ENCODE data around the gene CDKN1C. TPM values are rescaled to one million over a fixed set of nuclear protein-coding genes. Genes with fewer than 3 reads are reported as not detected.

The CDKN1C gene
- total RNA-seq, 1 donor from 2014 or later = 42.1 TPM

DNA sequence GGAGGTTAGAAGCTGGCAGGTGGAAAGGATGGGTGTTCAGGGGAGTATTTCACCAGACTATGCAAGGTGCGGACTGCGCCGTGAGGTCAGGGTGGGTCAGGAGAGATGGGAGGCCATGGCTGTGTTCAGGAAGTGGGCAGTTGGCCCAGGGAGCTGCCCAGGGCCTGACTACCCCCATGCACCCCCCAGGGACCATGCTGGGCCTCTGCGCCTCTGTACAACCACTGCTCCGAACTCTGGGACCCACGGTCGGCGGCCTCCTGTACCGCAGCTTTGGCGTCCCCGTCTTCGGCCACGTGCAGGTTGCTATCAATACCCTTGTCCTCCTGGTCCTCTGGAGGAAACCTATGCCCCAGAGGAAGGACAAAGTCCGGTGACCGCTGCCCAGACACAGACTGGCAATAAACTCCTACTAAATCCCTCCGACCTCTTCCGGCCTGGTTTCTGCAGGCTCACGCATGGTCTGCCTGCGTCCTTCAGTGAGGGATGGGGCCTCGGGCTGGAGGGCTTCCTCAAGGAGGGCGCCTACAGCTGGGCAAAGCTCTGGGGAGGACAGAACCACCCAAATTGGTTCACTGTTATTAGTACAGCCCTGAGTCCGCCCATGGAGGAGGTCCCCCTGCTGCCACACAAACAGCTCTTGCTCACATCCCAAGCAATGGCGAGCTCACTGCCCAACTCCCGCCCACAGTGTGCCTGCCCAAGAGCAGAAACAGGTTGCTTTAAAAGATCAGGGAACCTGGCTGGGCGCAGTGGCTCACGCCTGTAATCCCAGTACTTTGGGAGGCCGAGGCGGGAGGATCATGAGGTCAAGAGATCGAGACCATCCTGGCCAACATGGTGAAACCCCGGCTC, 39.5 kb upstream of the CDKN1C start:
- Histone ChIP-seq H3K27me3 (peaks cover 14% of the 10 kb centered on the region), H3K4me1 (peaks cover 14% of the 10 kb centered on the region), H3K9me3 (no peaks in the 10 kb centered on the region), H3K27ac (no peak overlapping the region), H3K4me3 (no peak overlapping the region), H3K36me3 (no peaks in the 10 kb centered on the region)
- DNase-seq (no peak), ATAC-seq (no peak)
- intact Hi-C loops (cut with DNase I) = no loop called here
- TF ChIP-seq, protein P1, sequence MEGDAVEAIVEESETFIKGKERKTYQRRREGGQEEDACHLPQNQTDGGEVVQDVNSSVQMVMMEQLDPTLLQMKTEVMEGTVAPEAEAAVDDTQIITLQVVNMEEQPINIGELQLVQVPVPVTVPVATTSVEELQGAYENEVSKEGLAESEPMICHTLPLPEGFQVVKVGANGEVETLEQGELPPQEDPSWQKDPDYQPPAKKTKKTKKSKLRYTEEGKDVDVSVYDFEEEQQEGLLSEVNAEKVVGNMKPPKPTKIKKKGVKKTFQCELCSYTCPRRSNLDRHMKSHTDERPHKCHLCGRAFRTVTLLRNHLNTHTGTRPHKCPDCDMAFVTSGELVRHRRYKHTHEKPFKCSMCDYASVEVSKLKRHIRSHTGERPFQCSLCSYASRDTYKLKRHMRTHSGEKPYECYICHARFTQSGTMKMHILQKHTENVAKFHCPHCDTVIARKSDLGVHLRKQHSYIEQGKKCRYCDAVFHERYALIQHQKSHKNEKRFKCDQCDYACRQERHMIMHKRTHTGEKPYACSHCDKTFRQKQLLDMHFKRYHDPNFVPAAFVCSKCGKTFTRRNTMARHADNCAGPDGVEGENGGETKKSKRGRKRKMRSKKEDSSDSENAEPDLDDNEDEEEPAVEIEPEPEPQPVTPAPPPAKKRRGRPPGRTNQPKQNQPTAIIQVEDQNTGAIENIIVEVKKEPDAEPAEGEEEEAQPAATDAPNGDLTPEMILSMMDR (IDR thresholded peaks at IDR 0.05) = no peak

DNA sequence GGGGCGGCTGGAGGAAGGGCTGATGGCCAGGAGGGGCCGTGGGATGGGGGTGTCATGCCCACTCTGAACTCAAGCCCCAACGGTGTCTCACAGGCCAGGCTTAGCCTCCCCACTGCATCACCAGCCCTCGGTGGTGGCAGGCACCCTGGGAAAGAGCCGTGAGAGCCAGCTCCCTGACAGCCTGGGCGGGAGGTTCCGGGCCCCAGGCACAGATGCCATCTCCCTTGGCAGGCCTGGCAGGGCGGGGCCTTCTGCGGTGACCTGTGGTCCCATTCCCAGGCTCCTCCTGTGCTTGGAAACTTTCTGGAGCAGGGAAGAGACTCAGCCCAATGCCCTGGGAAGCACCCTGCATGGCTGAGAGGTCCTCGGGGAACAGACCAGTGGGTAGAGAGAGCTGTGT, 38.8 kb upstream of the CDKN1C start:
- no peak overlapping the region for H3K27ac ChIP-seq
- peaks cover 10% of the 10 kb centered on the region for H3K4me1 ChIP-seq
- TF ChIP-seq, protein P1 (IDR thresholded peaks at IDR 0.05) = no peak
- no peaks in the 10 kb centered on the region for H3K36me3 ChIP-seq
- no peak overlapping the region for H3K4me3 ChIP-seq
- intact Hi-C loops (cut with DNase I) = no loop called here
- ATAC-seq = no peak
- H3K9me3 ChIP-seq = no peaks in the 10 kb centered on the region
- no peak for DNase-seq
- H3K27me3 ChIP-seq = peaks cover 14% of the 10 kb centered on the region

DNA sequence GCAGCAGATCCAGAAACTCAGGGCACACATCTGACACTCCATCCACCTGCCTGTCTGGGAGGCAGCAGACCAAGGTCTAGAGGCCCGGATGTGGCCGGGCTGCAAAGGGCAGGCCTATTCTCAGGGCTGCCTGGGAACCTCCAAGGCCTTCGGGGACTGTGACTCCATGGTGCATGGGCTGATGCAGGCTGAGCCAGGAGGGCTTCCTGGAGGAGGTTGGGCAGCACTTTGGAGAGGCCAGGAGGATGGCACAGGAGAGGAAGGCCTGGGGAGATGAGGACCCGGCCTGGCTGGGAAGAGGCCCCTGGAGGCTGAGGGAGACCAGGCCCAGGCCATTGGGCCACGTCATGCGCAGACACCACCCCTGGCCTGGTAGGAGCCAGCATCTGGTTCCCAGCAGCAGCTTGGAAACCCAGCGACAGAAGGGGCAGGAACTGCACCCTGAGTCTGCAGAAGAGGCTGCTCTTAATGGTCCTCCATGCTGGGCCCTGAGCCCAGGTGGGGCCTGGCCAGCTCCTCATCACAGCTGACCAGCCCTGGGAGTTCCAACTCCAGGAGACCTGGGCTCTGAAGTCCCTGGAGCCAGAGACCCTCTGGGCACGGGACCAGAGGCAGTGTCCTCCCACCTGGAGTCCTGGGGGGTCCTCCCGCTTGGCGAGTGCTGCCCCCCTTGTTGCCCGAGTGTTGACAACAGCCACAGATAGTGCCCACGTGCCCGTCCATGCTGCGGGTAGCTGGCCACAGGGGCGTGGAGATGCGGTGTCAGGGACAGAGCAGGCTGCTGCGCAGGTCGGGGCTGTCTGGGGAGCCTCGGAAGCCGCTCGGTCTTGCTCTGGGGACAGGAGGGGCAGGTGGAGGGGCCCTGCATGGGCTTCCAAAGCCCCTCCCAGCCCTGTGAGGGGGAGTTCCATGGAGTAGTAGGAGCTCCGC, 38.1 kb upstream of the CDKN1C start:
- no peak overlapping the region for H3K27ac ChIP-seq
- TF ChIP-seq, protein P1 (IDR thresholded peaks at IDR 0.05) = no peak
- H3K4me3 ChIP-seq = no peak overlapping the region
- peak; percentile 66 for ATAC-seq
- DNase-seq = no peak
- peaks cover 10% of the 10 kb centered on the region for H3K4me1 ChIP-seq
- H3K9me3 ChIP-seq = no peaks in the 10 kb centered on the region
- peaks cover 14% of the 10 kb centered on the region for H3K27me3 ChIP-seq
- intact Hi-C loops (cut with DNase I) = no loop called here
- H3K36me3 ChIP-seq = no peaks in the 10 kb centered on the region

DNA sequence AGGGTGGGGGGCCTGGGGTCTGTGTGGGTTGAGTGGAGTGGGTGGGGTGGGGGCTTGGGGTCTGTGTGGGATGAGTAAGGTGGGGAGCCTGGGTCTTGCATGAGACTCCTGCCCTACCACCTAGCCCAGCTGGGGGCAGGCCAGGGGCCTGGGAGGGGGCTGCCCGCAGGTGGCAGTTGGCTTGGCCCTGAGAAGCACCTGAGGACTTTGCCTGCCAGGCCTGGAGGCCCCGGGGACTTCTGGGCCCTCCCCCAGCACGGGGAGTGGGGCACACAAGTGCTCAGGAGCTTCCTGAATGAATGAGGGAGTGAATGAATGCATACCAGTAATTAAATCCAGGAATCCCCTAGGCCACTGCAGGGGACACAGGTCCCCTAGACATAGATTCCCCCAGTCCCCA, 37.1 kb upstream of the CDKN1C start:
- Histone ChIP-seq H3K27me3 (peaks cover 4% of the 10 kb centered on the region), H3K9me3 (no peaks in the 10 kb centered on the region), H3K4me3 (no peak overlapping the region), H3K36me3 (no peaks in the 10 kb centered on the region), H3K27ac (no peak overlapping the region), H3K4me1 (no peaks in the 10 kb centered on the region)
- intact Hi-C loops (cut with DNase I) = no loop called here
- ATAC-seq = no peak
- DNase-seq = no peak
- TF ChIP-seq, protein P1 (IDR thresholded peaks at IDR 0.05) = no peak

DNA sequence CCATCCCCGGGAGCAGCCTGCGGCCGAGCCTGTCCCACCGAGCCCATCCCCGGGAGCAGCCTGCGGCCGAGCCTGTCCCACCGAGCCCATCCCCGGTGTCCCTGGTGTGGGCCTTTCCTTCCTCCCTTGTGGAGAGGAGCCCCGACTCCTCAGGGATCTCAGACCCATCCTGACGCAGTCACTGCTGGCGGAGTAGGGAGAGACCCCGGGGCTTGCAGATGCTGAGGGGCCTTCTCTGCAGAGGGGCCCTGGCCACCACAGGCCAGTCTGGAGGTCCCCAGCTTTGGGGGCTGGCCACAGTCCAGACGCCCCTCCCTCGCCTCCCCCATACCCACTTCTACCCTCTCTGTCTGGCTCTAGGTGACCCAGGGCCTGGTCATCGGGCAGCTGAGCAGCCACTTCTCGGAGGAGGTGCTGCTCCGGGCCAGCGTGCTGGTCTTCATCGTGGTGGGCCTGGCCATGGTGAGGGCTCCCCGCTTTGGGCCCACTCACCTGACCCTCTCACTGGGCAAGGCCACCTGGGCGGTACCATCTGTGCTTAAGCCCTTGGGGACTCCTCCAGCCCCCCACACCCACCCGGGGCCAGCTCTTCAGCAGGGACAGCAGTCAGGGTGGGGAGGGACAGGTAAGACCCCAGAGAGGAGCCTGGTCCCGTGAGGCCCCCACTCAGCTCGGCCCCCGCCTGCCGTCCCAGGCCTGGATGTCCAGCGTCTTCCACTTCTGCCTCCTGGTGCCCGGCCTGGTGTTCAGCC, 36.3 kb upstream of the CDKN1C start:
- TF ChIP-seq, protein P1 (IDR thresholded peaks at IDR 0.05) = no peak
- intact Hi-C loops (cut with DNase I) = no loop called here
- Histone ChIP-seq H3K9me3 (no peaks in the 10 kb centered on the region), H3K27ac (no peak overlapping the region), H3K27me3 (no peaks in the 10 kb centered on the region), H3K4me1 (no peaks in the 10 kb centered on the region), H3K36me3 (no peaks in the 10 kb centered on the region), H3K4me3 (no peak overlapping the region)
- ATAC-seq (no peak), DNase-seq (no peak)

Measured in upper lobe of right lung (tissue), 1 donor.